GM23338 (cell line): ENCODE measurements around the gene PPP2R5C. TPM values are rescaled to one million over a fixed set of nuclear protein-coding genes. Genes with fewer than 3 reads are reported as not detected.

Experiments used
- ATAC-seq: fragments of 200-7000 bp; cut with Tn5 transposase; 3 replicates; pipeline ENCODE4 v1.9.1; 2020
- DNase-seq: peaks from one replicate; pipeline ENCODE4 v3.0.0-alpha.2; 2015; ENCODE audit warnings: low spot score
- H2AFZ ChIP-seq: fragments of 200-600 bp; sonication (generic); 2 replicates; pipeline ENCODE4 v1.8.0; 2016; ENCODE audit warnings: antibody characterized with exemption, mild to moderate bottlenecking, moderate library complexity
- H3F3A ChIP-seq: fragments of 200-600 bp; sonication (generic); replicated peaks from 2 replicates; pipeline ENCODE4 v1.8.0; 2017; ENCODE audit warnings: antibody characterized with exemption, mixed run types, low read depth
- H3K27ac ChIP-seq: fragments of 200-600 bp; sonication (generic); 2 replicates; pipeline ENCODE4 v1.6.1; 2016; ENCODE audit warnings: low read depth
- H3K27me3 ChIP-seq: fragments of 200-600 bp; sonication (generic); 2 replicates; pipeline ENCODE4 v1.8.0; 2016; ENCODE audit warnings: mild to moderate bottlenecking, mixed run types, moderate library complexity; ENCODE audit not compliant: insufficient read depth
- H3K36me3 ChIP-seq: fragments of 200-600 bp; sonication (generic); 2 replicates; pipeline ENCODE4 v1.8.0; 2016; ENCODE audit warnings: mild to moderate bottlenecking; ENCODE audit not compliant: insufficient read depth
- H3K4me1 ChIP-seq: fragments of 200-600 bp; sonication (generic); 2 replicates; pipeline ENCODE4 v1.8.0; 2016; ENCODE audit warnings: mild to moderate bottlenecking, moderate library complexity; ENCODE audit not compliant: insufficient read depth
- H3K4me2 ChIP-seq: fragments of 200-600 bp; sonication (generic); 2 replicates; pipeline ENCODE4 v1.7.1; 2017; ENCODE audit warnings: mixed run types
- H3K4me3 ChIP-seq: fragments of 200-600 bp; sonication (generic); 2 replicates; pipeline ENCODE4 v1.6.1; 2016; ENCODE audit warnings: mixed run types
- H3K79me2 ChIP-seq: fragments of 200-600 bp; sonication (generic); replicated peaks from 2 replicates; pipeline ENCODE4 v1.8.0; 2017; ENCODE audit warnings: mild to moderate bottlenecking; ENCODE audit not compliant: insufficient read depth
- H3K9me2 ChIP-seq: fragments of 200-600 bp; sonication (generic); 2 replicates; pipeline ENCODE4 v1.8.0; 2017; ENCODE audit not compliant: insufficient read depth
- H4K20me1 ChIP-seq: fragments of 200-600 bp; sonication (generic); replicated peaks from 2 replicates; pipeline ENCODE4 v1.8.0; 2017; ENCODE audit warnings: mild to moderate bottlenecking; ENCODE audit not compliant: insufficient read depth
- H3K27ac Mint-ChIP-seq: 2 replicates; pipeline ENCODE4 v1.8.0; 2020; ENCODE audit warnings: inconsistent platforms, mild to moderate bottlenecking, moderate library complexity, mixed read lengths
- H3K27me3 Mint-ChIP-seq: 3 replicates; pipeline ENCODE4 v1.8.0; 2022; ENCODE audit warnings: low read depth, mild to moderate bottlenecking, moderate library complexity, mixed read lengths, inconsistent platforms; ENCODE audit not compliant: insufficient read depth, poor library complexity
- H3K36me3 Mint-ChIP-seq: 3 replicates; pipeline ENCODE4 v1.8.0; 2021; ENCODE audit warnings: low read depth, mild to moderate bottlenecking, inconsistent platforms, moderate library complexity, mixed read lengths
- H3K4me1 Mint-ChIP-seq: 3 replicates; pipeline ENCODE4 v1.8.0; 2020; ENCODE audit warnings: mild to moderate bottlenecking, inconsistent platforms, mixed read lengths
- H3K4me3 Mint-ChIP-seq: 3 replicates; pipeline ENCODE4 v1.8.0; 2021; ENCODE audit warnings: moderate library complexity, mild to moderate bottlenecking, inconsistent platforms, mixed read lengths
- H3K9me3 Mint-ChIP-seq: 3 replicates; pipeline ENCODE4 v1.8.0; 2020; ENCODE audit warnings: moderate library complexity, mild to moderate bottlenecking, inconsistent platforms, mixed read lengths
- CTCF ChIP-seq, 2 experiments: fragments of 200-600 bp in 1 of 2; sonication (generic) in 1 of 2; conservative IDR thresholded peaks; 2 replicates each; pipeline versions ENCODE4 v1.5.1 to v1.6.1; 2016 to 2017; ENCODE audit warnings: antibody characterized with exemption in 2 of 2, low read depth in 2 of 2, mild to moderate bottlenecking in 2 of 2, moderate library complexity in 1 of 2
- EZH2 ChIP-seq: fragments of 200-600 bp; sonication (generic); IDR thresholded peaks from one replicate; pipeline ENCODE4 v1.8.0; 2017; ENCODE audit warnings: antibody characterized with exemption, mild to moderate bottlenecking, low read depth; ENCODE audit not compliant: unreplicated experiment
- EZH2phosphoT487 ChIP-seq: fragments of 200-600 bp; sonication (generic); IDR thresholded peaks from one replicate; pipeline ENCODE4 v1.8.1; 2018; ENCODE audit warnings: antibody characterized with exemption; ENCODE audit not compliant: unreplicated experiment
- NANOG ChIP-seq: IDR thresholded peaks from 2 replicates; pipeline ENCODE4 v1.6.1; 2016; ENCODE audit warnings: antibody characterized with exemption, borderline replicate concordance
- STAT1 ChIP-seq: IDR thresholded peaks from one replicate; pipeline ENCODE4 v1.6.1; 2016; ENCODE audit warnings: antibody characterized with exemption; ENCODE audit not compliant: unreplicated experiment
- ZNF331 ChIP-seq: fragments of 250-450 bp; sonication (Bioruptor Pico); IDR thresholded peaks from 2 replicates; pipeline ENCODE4 v1.5.0; 2020; ENCODE audit warnings: low read depth, mild to moderate bottlenecking, moderate library complexity
- polyA plus RNA-seq: library from polyadenylated mRNA; unstranded; fragments of >200 nt; fragmentation: Nextera tagmentation; extraction: Ambion mirVana; gene quantifications from 2 replicates; pipeline ENCODE4 v1.2.1, GENCODE V29; 2016
- total RNA-seq: library from RNA; depleted of rRNA; stranded (reverse); fragments of >200 nt; shearing (Covaris generic); gene quantifications from 2 replicates; pipeline ENCODE4 v1.2.3, GENCODE V29; 2014

PPP2R5C gene
- total and polyA plus RNA-seq, 2 experiments from 2014 or later: 75.4 to 79.7 TPM

GRCh38 chr14:101878211-101878821 lies 116.8 kb downstream of the PPP2R5C start (continued):
- TF ChIP-seq NANOG (no peak), STAT1 (no peak), EZH2 (no peak), EZH2phosphoT487 (no peak), ZNF331 (no peak), CTCF (conservative IDR thresholded peaks at IDR 0.05; ENCODE audit: low read depth in 2 of 2) (no peak)

- no peaks in the 10 kb centered on the region for H3K27me3 ChIP-seq
- Mint-ChIP-seq H3K4me1 (no peaks in the 10 kb centered on the region), H3K9me3 (no peaks in the 10 kb centered on the region), H3K27ac (no peak overlapping the region; the same call in 1 of the 2 replicates), H3K27me3 (no peaks in the 10 kb centered on the region), H3K4me3 (no peak overlapping the region), H3K36me3 (peaks cover 5% of the 10 kb centered on the region; the same call in 2 of the 3 replicates)
- no peak for DNase-seq
- peaks cover 6% of the 10 kb centered on the region; the same call in 1 of the 2 replicates for H3K79me2 ChIP-seq
- no peak overlapping the region for H3K4me3 ChIP-seq
- no peak overlapping the region for H3K4me2 ChIP-seq
- no peak for ATAC-seq
- no peaks in the 10 kb centered on the region for H3K4me1 ChIP-seq
- H4K20me1 ChIP-seq: peaks cover 29% of the 10 kb centered on the region
- no peaks in the 10 kb centered on the region for H3K9me2 ChIP-seq
- no peak overlapping the region for H2AFZ ChIP-seq
- H3F3A ChIP-seq: no peaks in the 10 kb centered on the region
- no peaks in the 10 kb centered on the region for H3K36me3 ChIP-seq
- TF ChIP-seq STAT1 (no peak), CTCF (conservative IDR thresholded peaks at IDR 0.05; ENCODE audit: low read depth in 2 of 2) (no peak), EZH2 (no peak)
- H3K27ac ChIP-seq: no peak overlapping the region
Observed at GRCh38 chr14:101878822-101879528, 117.5 kb downstream of the PPP2R5C start.
